GM19238 (cell line): ENCODE data around the gene MFSD11.
"Not testable (repeated sequence)": the region's sequence is repeated elsewhere in the genome, so short reads cannot be mapped to it uniquely, and the experiment has no call there.

Experiments used
- DNase-seq: peaks from one replicate; pipeline ENCODE4 v3.0.0; 2011; ENCODE audit warnings: low spot score; ENCODE audit not compliant: insufficient read length

The MFSD11 gene

GRCh38 chr17:76796081-76796480 is 58.2 kb downstream of the MFSD11 start:
- DNase-seq: no peak

- DNase-seq: no peak
Measured at GRCh38 chr17:76797241-76797840, 59.4 kb downstream of the MFSD11 start.

GRCh38 chr17:76801706-76802105 is 63.8 kb downstream of the MFSD11 start:
- no peak for DNase-seq

- no peak for DNase-seq
Measured at GRCh38 chr17:76805319-76805718, 67.4 kb downstream of the MFSD11 start.

GRCh38 chr17:76806151-76806550 is 68.2 kb downstream of the MFSD11 start:
- DNase-seq: not testable (repeated sequence)

- DNase-seq: not testable (repeated sequence)
Measured at GRCh38 chr17:76806767-76807166, 68.8 kb downstream of the MFSD11 start.

GRCh38 chr17:76808326-76808725 is 70.4 kb downstream of the MFSD11 start:
- DNase-seq: no peak

GRCh38 chr17:76810956-76811355 is 73.0 kb downstream of the MFSD11 start:
- DNase-seq: no peak

GRCh38 chr17:76811834-76812233 is 73.9 kb downstream of the MFSD11 start:
- DNase-seq: no peak

- no peak for DNase-seq
Measured at GRCh38 chr17:76812263-76812662, 74.3 kb downstream of the MFSD11 start.

- no peak for DNase-seq
Measured at GRCh38 chr17:76812968-76813367, 75.0 kb downstream of the MFSD11 start.

- not testable (repeated sequence) for DNase-seq
Measured at GRCh38 chr17:76815907-76816589, 78.1 kb downstream of the MFSD11 start.

- DNase-seq: peak; percentile 45
Measured at GRCh38 chr17:76816590-76817135, 78.7 kb downstream of the MFSD11 start.

- no peak for DNase-seq
Measured at GRCh38 chr17:76820039-76820438, 82.1 kb downstream of the MFSD11 start.

- DNase-seq: no peak
Measured at GRCh38 chr17:76820561-76820960, 82.6 kb downstream of the MFSD11 start.

GRCh38 chr17:76822184-76822778 is 84.4 kb downstream of the MFSD11 start:
- DNase-seq: no peak

GRCh38 chr17:76824093-76824492 is 86.2 kb downstream of the MFSD11 start:
- DNase-seq: no peak

GRCh38 chr17:76826330-76827068 is 88.6 kb downstream of the MFSD11 start:
- no peak for DNase-seq

GRCh38 chr17:76827736-76828135 is 89.8 kb downstream of the MFSD11 start:
- no peak for DNase-seq
